GM18507 (cell line): ENCODE data around the gene ZCCHC7.

Source experiments
- DNase-seq: peaks from one replicate; pipeline ENCODE4 v3.0.0; 2011; ENCODE audit warnings: low read depth; ENCODE audit not compliant: insufficient read length; ENCODE audit errors: extremely low spot score
- FAIRE-seq: peaks from 2 replicates; lab custom pipeline; 2011; peaks lifted over from hg19 to GRCh38; lab: Jason Lieb, UNC

The ZCCHC7 gene

GRCh38 chr9:37407468-37407867 lies 287.1 kb downstream of the ZCCHC7 start:
- DNase-seq = no peak
- FAIRE-seq = peak; percentile 72
